Midbrain (tissue), 1 donor: ENCODE results near the gene MAD1L1.
A peak's percentile ranks its signal among the peaks of the same experiment; 100 is the strongest.

Experiments
- DNase-seq: peaks from one replicate; lab custom pipeline; 2025; lab: John Stamatoyannopoulos, UW

The MAD1L1 gene

GRCh38 chr7:2117646-2118045, 115.1 kb downstream of the MAD1L1 start:
- no peak for DNase-seq

DNA sequence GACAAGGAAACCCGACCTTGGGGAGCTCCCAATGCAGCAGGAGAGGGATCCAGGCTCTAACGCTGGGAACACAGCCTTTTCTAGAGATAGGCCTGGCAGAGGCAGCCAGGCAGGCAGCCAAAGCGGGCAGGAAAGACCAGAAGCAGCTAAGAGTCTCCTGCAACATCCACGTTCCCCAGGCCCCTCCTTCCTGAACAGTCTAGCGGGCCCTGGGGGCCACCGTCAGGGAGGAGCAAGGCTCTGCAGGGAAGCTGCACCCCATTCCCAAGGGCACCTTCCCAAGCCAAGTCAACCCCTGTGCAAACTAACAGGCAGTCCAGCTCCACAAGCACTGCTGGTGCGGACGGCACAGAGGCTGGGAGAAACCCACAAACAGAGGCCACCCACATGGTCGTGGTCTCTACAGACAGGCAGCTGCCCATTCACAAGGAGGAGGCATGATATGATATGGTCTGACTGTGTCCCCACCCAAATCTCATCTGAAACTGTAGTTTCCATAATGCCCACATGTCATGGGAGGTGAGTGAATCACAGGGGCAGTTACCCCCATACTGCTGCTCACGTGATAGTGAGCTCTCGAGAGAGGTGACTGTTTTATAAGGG, 115.7 kb downstream of the MAD1L1 start:
- peak; percentile 59 for DNase-seq

DNA sequence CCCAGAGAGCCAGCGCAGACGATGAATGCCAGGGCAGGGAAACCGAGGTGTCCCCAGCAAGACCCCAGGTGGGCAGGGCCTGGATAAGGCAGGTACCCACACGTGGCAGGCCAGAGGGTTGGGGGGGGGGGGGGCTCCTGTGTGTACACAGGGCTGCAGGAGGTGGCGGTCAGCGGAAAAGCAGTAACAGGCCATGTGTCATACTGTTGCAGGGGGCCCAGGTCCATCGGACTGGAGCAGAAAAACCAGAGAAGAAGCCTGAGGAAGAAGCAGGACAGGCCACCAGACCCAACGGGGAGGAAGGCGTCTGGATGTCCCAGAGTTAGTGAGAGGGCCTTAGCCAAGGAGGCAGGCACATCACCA, 116.3 kb downstream of the MAD1L1 start:
- DNase-seq = no peak

- DNase-seq = no peak
Observed at GRCh38 chr7:2115760-2116447, 116.8 kb downstream of the MAD1L1 start.

GRCh38 chr7:2114926-2115759, 117.6 kb downstream of the MAD1L1 start:
- no peak for DNase-seq

DNA sequence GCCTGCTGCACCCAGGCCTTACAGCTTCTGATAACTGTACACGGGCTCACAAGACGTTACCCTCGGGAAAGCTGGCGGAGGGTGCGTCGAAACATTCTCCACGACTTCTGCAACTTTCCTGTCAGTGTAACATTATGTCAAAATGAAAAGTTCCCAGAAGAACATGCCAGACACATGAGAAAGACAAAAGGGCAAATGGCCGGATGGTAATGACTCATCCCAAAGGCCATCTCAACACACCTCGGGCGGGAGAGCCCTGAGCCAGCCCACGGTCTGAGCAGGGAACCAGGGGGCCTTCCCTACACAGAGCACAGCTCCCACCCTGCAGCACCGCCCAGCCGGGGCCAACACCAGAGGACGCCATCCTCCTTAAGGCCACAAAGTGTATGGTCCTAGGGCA, 118.7 kb downstream of the MAD1L1 start:
- DNase-seq = no peak

GRCh38 chr7:2112261-2113198, 120.2 kb downstream of the MAD1L1 start:
- DNase-seq = no peak

DNA sequence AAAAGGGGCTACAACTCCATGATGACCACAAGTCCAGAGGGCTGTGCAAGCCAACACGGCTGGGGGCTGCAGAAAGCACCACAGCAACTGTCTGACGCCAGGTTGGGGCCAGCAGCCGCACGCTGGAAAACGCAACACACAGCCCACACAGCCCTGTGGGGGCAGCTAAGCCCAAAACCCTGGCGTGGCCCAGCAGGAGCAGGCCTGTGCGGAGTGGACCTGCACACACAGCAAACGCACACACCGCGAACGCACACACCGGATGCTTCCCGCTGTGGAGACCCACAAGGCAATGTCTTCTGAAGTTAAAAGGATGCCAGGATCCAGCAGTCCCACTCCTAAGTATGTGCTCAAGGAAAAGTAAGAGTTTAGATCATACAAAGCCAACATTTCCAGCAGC, 121.2 kb downstream of the MAD1L1 start:
- no peak for DNase-seq

GRCh38 chr7:2110610-2111396, 121.9 kb downstream of the MAD1L1 start:
- no peak for DNase-seq

- DNase-seq = no peak
Observed at GRCh38 chr7:2109936-2110609, 122.7 kb downstream of the MAD1L1 start.

DNA sequence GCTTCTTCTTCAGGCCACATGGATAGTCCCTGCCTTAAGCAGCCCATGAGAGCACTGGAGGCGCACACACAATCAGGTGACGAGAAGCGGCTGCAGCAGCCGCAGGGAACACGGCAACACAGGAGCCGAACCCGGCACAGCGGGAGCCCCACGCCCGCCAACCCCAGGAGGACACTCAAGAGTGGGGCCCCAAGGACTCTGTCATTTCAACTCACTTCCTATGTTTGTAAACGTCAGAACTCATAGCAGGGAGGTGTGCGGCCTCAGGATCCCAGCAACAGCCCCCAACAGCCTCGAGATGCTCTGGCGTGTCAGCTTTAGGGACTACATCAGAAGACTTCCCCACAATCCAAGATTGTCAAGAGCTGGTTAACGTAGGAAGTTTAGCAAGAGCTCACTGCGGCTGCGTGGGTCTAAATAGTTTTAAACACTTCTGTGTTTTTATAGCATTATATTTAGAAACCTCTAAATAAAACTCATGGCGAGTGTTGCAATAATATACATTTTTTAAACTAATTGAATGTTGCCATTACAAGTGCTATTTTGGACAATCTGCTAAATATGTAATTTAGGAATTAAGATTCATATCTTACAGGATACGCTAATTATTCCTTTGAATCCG, 123.4 kb downstream of the MAD1L1 start:
- DNase-seq = no peak

- peak; percentile 83 for DNase-seq
Observed at GRCh38 chr7:2108501-2109250, 124.1 kb downstream of the MAD1L1 start.

GRCh38 chr7:2108071-2108455, 124.7 kb downstream of the MAD1L1 start:
- DNase-seq = no peak

- peak; percentile 46 for DNase-seq
Observed at GRCh38 chr7:2107386-2108070, 125.2 kb downstream of the MAD1L1 start.

DNA sequence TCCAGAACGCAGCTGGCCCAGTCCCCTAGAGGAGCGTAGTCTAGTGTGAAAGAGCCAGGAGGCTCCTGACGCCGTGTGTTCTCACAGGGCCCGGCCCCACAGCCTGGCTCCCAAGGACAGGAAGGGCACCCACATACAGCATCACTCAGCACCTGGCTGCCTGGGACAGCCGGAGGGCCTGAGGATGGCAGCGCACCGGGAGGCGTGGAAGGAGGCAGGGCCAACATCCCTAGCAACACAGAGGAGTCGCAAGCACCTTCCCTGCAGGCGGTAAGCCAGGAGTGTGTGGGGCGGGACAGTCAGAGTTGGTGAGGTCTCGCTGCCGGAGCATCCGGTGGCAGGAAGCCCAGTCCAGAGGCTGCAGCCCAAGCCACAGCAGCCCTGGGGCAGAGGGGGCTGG, 125.8 kb downstream of the MAD1L1 start:
- DNase-seq = no peak

DNA sequence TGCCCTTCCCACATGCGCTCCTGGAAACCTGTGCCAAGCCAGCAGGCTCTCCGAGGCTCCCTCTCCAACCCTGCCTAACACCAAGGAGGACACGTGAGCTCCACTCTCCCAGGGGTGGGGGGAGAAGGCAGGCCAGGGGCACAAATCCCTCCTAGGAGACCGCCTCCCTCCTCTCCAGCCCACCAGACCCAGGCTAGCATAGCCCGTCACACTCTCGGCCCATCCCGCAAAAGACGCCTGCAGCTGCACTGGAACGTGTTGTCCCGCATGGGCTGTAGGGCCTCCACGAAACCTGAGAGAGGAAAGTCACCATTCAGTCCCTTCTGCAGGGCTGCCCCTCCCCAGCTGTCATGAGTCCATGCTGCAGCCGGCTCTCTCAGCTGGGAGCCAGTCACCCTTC, 126.3 kb downstream of the MAD1L1 start:
- DNase-seq = no peak

DNA sequence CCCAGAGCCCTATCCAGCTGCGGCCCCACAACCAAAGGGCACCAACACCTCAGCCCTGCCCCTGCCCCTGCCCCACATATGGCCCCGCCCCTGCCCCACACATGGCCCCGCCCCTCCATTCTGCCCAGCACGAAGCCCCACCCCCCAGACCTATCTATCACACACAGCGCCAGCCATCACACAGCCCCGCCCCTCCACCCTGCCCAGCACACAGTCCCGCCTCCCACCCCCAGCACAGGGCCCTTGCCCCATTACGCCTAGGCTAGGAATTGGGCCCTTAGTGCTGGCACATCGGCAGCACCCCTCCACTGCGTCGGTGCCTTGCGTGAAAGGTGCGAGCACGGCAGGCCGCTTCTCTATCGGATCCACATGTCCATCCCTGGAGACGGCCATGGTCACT, 126.8 kb downstream of the MAD1L1 start:
- no peak for DNase-seq

DNA sequence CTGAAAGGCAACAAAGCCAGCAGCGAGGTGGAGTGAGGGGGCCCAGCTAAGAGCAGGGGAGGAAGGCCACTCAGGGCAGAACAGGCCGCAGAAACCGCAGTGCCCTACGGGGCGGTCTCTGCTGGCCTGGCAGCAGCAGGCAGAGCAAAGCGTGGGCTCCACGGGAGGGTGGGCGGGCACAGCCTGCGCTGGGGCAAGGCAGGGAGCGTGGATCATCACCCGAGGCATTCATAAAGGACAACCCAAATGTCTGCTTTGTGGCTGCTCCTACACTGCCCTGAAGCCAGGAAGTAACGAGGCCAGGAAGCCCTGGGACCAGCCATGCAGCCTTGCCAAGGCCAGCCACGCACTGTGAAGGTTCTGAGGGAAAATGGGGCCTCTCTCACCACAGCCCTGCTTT, 127.5 kb downstream of the MAD1L1 start:
- DNase-seq = no peak

- DNase-seq = no peak
Observed at GRCh38 chr7:2104716-2105115, 128.0 kb downstream of the MAD1L1 start.
